WERI-Rb-1 (cell line): Measurements from ENCODE around the gene CCL11.

Experiments
- DNase-seq: peaks from one replicate; pipeline ENCODE4 v3.0.0-alpha.2; 2020
- H3K27ac ChIP-seq: fragments of 250-450 bp; sonication (Bioruptor Pico); 2 replicates; pipeline ENCODE4 v1.5.1; 2020; ENCODE audit warnings: mild to moderate bottlenecking, moderate library complexity
- H3K27me3 ChIP-seq: fragments of 250-450 bp; sonication (Bioruptor Pico); 2 replicates; pipeline ENCODE4 v1.5.1; 2021; ENCODE audit warnings: mild to moderate bottlenecking, low read depth, moderate library complexity; ENCODE audit not compliant: insufficient read depth, severe bottlenecking
- H3K36me3 ChIP-seq: fragments of 250-450 bp; sonication (Bioruptor Pico); 2 replicates; pipeline ENCODE4 v1.5.1; 2020; ENCODE audit warnings: mild to moderate bottlenecking, moderate library complexity
- H3K4me3 ChIP-seq: 2 replicates; pipeline ENCODE4 v1.5.1; 2011; ENCODE audit warnings: low read depth, mild to moderate bottlenecking, control low read depth, low read length
- H3K9me3 ChIP-seq: fragments of 250-450 bp; sonication (Bioruptor Pico); 2 replicates; pipeline ENCODE4 v1.5.1; 2021; ENCODE audit warnings: mild to moderate bottlenecking, moderate library complexity; ENCODE audit not compliant: severe bottlenecking
- CTCF ChIP-seq: IDR thresholded peaks from 2 replicates; pipeline ENCODE4 v1.5.1; 2011; ENCODE audit warnings: low read depth, mild to moderate bottlenecking, control low read depth, inconsistent platforms, low read length

CCL11 gene

GRCh38 chr17:34249061-34249460, 36.5 kb upstream of the CCL11 start:
- Histone ChIP-seq H3K36me3 (no peaks in the 10 kb centered on the region), H3K27ac (no peak overlapping the region), H3K27me3 (peaks cover 82% of the 10 kb centered on the region), H3K9me3 (no peaks in the 10 kb centered on the region), H3K4me3 (no peak overlapping the region)
- no peak for TF ChIP-seq CTCF
- DNase-seq = no peak

- Histone ChIP-seq H3K4me3 (no peak overlapping the region), H3K27ac (no peak overlapping the region), H3K27me3 (peaks cover 82% of the 10 kb centered on the region), H3K9me3 (no peaks in the 10 kb centered on the region), H3K36me3 (no peaks in the 10 kb centered on the region)
- TF ChIP-seq CTCF = no peak
- DNase-seq = no peak
Measured at GRCh38 chr17:34249478-34249877, 36.1 kb upstream of the CCL11 start.

GRCh38 chr17:34251186-34251585, 34.4 kb upstream of the CCL11 start:
- DNase-seq = no peak
- no peaks in the 10 kb centered on the region for H3K9me3 ChIP-seq
- no peak for TF ChIP-seq CTCF
- no peaks in the 10 kb centered on the region for H3K36me3 ChIP-seq
- H3K4me3 ChIP-seq = no peak overlapping the region
- no peak overlapping the region for H3K27ac ChIP-seq
- H3K27me3 ChIP-seq = peaks cover 81% of the 10 kb centered on the region

GRCh38 chr17:34252095-34252443, 33.5 kb upstream of the CCL11 start:
- DNase-seq = no peak

DNA sequence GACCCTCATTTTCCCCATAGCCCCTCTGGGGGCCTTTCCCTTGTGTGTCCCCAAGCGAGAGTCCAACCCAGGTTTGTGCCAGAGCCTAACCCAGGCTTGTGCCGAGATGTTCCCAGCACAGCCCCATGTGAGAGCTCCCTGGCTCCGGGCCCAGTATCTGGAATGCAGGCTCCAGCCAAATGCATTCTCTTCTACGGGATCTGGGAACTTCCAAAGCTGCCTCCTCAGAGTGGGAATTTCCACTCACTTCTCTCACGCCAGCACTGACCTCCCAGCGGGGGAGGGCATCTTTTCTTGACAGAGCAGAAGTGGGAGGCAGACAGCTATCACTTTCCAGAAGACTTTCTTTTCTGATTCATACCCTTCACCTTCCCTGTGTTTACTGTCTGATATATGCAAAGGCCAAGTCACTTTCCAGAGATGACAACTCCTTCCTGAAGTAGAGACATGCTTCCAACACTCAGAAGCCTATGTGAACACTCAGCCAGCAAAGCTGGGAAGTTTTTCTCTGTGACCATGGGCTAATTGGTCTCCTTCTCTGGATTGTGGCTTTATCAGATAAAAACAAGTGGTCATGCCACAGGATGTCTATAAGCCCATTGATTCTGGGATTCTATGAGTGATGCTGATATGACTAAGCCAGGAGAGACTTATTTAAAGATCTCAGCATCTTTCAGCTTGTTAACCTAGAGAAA, 33.0 kb upstream of the CCL11 start:
- Histone ChIP-seq H3K27me3 (peaks cover 81% of the 10 kb centered on the region), H3K4me3 (no peak overlapping the region), H3K36me3 (no peaks in the 10 kb centered on the region), H3K9me3 (no peaks in the 10 kb centered on the region), H3K27ac (no peak overlapping the region)
- no peak for TF ChIP-seq CTCF
- DNase-seq = no peak

More at GRCh38 chr17:34252095-34252443, 33.5 kb upstream of the CCL11 start:
- Histone ChIP-seq H3K27me3 (peaks cover 81% of the 10 kb centered on the region), H3K27ac (no peak overlapping the region), H3K36me3 (no peaks in the 10 kb centered on the region), H3K4me3 (no peak overlapping the region), H3K9me3 (no peaks in the 10 kb centered on the region)
- no peak for TF ChIP-seq CTCF

GRCh38 chr17:34253139-34253525, 32.4 kb upstream of the CCL11 start:
- no peaks in the 10 kb centered on the region for H3K36me3 ChIP-seq

More at GRCh38 chr17:34253139-34253525, 32.4 kb upstream of the CCL11 start:
- DNase-seq = no peak
- Histone ChIP-seq H3K27ac (no peak overlapping the region), H3K4me3 (no peak overlapping the region), H3K27me3 (peaks cover 83% of the 10 kb centered on the region), H3K9me3 (no peaks in the 10 kb centered on the region)
- TF ChIP-seq CTCF = no peak
